ENCODE data around the gene CWF19L1. TPM values are rescaled to one million over a fixed set of nuclear protein-coding genes. Genes with fewer than 3 reads are reported as not detected.

CWF19L1 gene
- total and polyA plus RNA-seq, 2 of the 13 experiments (the other 11 are each of a cell fraction or from before 2014, with no cell fraction given), result 13.6 to 42.1 TPM

- TF ChIP-seq SOX6 (IDR thresholded peaks at IDR 0.05), result no peak
- peak; percentile 37; the same call in 1 of the 2 replicates for TF ChIP-seq SOX6 (CRISPR knock-in tag; IDR thresholded peaks at IDR 0.05)
- no peak for TF ChIP-seq ZNF503 (CRISPR knock-in tag; IDR thresholded peaks at IDR 0.05)
- no peak for TF ChIP-seq HIVEP1 (CRISPR knock-in tag; IDR thresholded peaks at IDR 0.05)
- no peak for TF ChIP-seq CAMTA2 (CRISPR knock-in tag; IDR thresholded peaks at IDR 0.05; ENCODE audit: borderline replicate concordance)
- no peak for TF ChIP-seq ZNF383 (CRISPR knock-in tag; IDR thresholded peaks at IDR 0.05; ENCODE audit: borderline replicate concordance)
- no peak for TF ChIP-seq ZBTB8A (CRISPR knock-in tag; IDR thresholded peaks at IDR 0.05; ENCODE audit: borderline replicate concordance, low read depth)
- no peak for TF ChIP-seq KLF15 (CRISPR knock-in tag; IDR thresholded peaks at IDR 0.05; ENCODE audit: borderline replicate concordance)
- TF ChIP-seq ZNF598 (CRISPR knock-in tag; IDR thresholded peaks at IDR 0.05; ENCODE audit: borderline replicate concordance), result peak; percentile 83; the same call in 1 of the 2 replicates
- peak; percentile 81 for TF ChIP-seq SALL1 (CRISPR knock-in tag; IDR thresholded peaks at IDR 0.05)
- TF ChIP-seq ZGPAT (CRISPR knock-in tag; IDR thresholded peaks at IDR 0.05), result no peak
- TF ChIP-seq MTF2 (CRISPR knock-in tag; IDR thresholded peaks at IDR 0.05; ENCODE audit: borderline replicate concordance), result no peak
- TF ChIP-seq ZNF543 (CRISPR knock-in tag; IDR thresholded peaks at IDR 0.05), result 0 out of 2 replicates have a peak, but pooled peaks have one; percentile 33
- no peak for TF ChIP-seq ZNF180 (CRISPR knock-in tag; IDR thresholded peaks at IDR 0.05; ENCODE audit: borderline replicate concordance, low read depth)
- no peak for TF ChIP-seq YEATS4 (CRISPR knock-in tag; IDR thresholded peaks at IDR 0.05; ENCODE audit: borderline replicate concordance)
- TF ChIP-seq HOXA3 (CRISPR knock-in tag; IDR thresholded peaks at IDR 0.05), result peak; percentile 88
- no peak for TF ChIP-seq DDIT3 (CRISPR knock-in tag; IDR thresholded peaks at IDR 0.05)
- TF ChIP-seq DMAP1 (CRISPR knock-in tag; IDR thresholded peaks at IDR 0.05), result peak; percentile 71; the same call in 1 of the 2 replicates
- 0 out of 2 replicates have a peak, but pooled peaks have one; percentile 55 for TF ChIP-seq ATF5 (CRISPR knock-in tag; IDR thresholded peaks at IDR 0.05; ENCODE audit: low read depth)
- TF ChIP-seq ZNF18 (CRISPR knock-in tag; IDR thresholded peaks at IDR 0.05; ENCODE audit: insufficient replicate concordance), result no peak
- TF ChIP-seq ETV5 (CRISPR knock-in tag; IDR thresholded peaks at IDR 0.05; ENCODE audit: borderline replicate concordance), result no peak; the same call in 1 of the 2 replicates
- no peak for TF ChIP-seq ZSCAN12 (CRISPR knock-in tag; IDR thresholded peaks at IDR 0.05)
- no peak for TF ChIP-seq TBL1XR1 (IDR thresholded peaks at IDR 0.05; ENCODE audit: borderline replicate concordance, low read length, partially characterized antibody)
- TF ChIP-seq ZNF749 (CRISPR knock-in tag; IDR thresholded peaks at IDR 0.05; ENCODE audit: borderline replicate concordance), result no peak
Measured at GRCh38 chr10:100267239-100268104, at the start of gene CWF19L1 (continued).

All from HepG2 (cell line).